Activated naive CD8-positive, alpha-beta T cell treated with anti-CD3 and anti-CD28 coated beads for 36 hours (primary cell): ENCODE measurements around the gene CACTIN. TPM values are rescaled to one million over a fixed set of nuclear protein-coding genes. Genes with fewer than 3 reads are reported as not detected.

Experiments used
- DNase-seq: peaks from one replicate; pipeline ENCODE4 v3.0.0; 2021
- H3K27ac Mint-ChIP-seq: one replicate; pipeline ENCODE4 v1.8.0; 2022; ENCODE audit warnings: mild to moderate bottlenecking, moderate library complexity, mixed read lengths
- H3K27me3 Mint-ChIP-seq: one replicate; pipeline ENCODE4 v1.8.0; 2022; ENCODE audit warnings: mild to moderate bottlenecking, mixed read lengths
- H3K36me3 Mint-ChIP-seq: one replicate; pipeline ENCODE4 v1.8.0; 2021; ENCODE audit warnings: mild to moderate bottlenecking, mixed read lengths
- H3K4me1 Mint-ChIP-seq: one replicate; pipeline ENCODE4 v1.8.0; 2021; ENCODE audit warnings: mixed read lengths
- H3K4me3 Mint-ChIP-seq: one replicate; pipeline ENCODE4 v1.8.0; 2022; ENCODE audit warnings: mild to moderate bottlenecking, moderate library complexity, mixed read lengths
- H3K9me3 Mint-ChIP-seq: one replicate; pipeline ENCODE4 v1.8.0; 2022; ENCODE audit warnings: mixed read lengths
- total RNA-seq, 2 experiments: library from RNA; stranded (reverse); gene quantifications; one replicate each; pipeline ENCODE4 v1.2.3, GENCODE V29; 2021

CACTIN gene
- total RNA-seq, 2 experiments from 2014 or later = 33.0 to 34.4 TPM

- H3K9me3 Mint-ChIP-seq = no peaks in the 10 kb centered on the region
- no peak overlapping the region for H3K27ac Mint-ChIP-seq
- no peaks in the 10 kb centered on the region for H3K36me3 Mint-ChIP-seq
- no peak overlapping the region for H3K4me3 Mint-ChIP-seq
- no peaks in the 10 kb centered on the region for H3K4me1 Mint-ChIP-seq
- no peak for DNase-seq
- no peaks in the 10 kb centered on the region for H3K27me3 Mint-ChIP-seq
Observed at GRCh38 chr19:3643674-3644313, 17.2 kb upstream of the CACTIN start.

GRCh38 chr19:3642987-3643673 lies 16.5 kb upstream of the CACTIN start:
- Mint-ChIP-seq H3K4me3 (no peak overlapping the region), H3K27me3 (no peaks in the 10 kb centered on the region), H3K27ac (no peak overlapping the region), H3K4me1 (no peaks in the 10 kb centered on the region), H3K9me3 (no peaks in the 10 kb centered on the region), H3K36me3 (no peaks in the 10 kb centered on the region)
- DNase-seq = peak; percentile 31

- Mint-ChIP-seq H3K27ac (no peak overlapping the region), H3K27me3 (no peaks in the 10 kb centered on the region), H3K4me3 (no peak overlapping the region), H3K4me1 (no peaks in the 10 kb centered on the region), H3K36me3 (no peaks in the 10 kb centered on the region), H3K9me3 (no peaks in the 10 kb centered on the region)
- DNase-seq = no peak
Observed at GRCh38 chr19:3642296-3642695, 15.7 kb upstream of the CACTIN start.

- Mint-ChIP-seq H3K27ac (no peak overlapping the region), H3K4me1 (no peaks in the 10 kb centered on the region), H3K36me3 (no peaks in the 10 kb centered on the region), H3K4me3 (no peak overlapping the region), H3K27me3 (no peaks in the 10 kb centered on the region), H3K9me3 (no peaks in the 10 kb centered on the region)
- no peak for DNase-seq
Observed at GRCh38 chr19:3641515-3642269, 15.1 kb upstream of the CACTIN start.

GRCh38 chr19:3639479-3639878 lies 12.9 kb upstream of the CACTIN start:
- Mint-ChIP-seq H3K4me1 (no peaks in the 10 kb centered on the region), H3K27ac (no peak overlapping the region), H3K4me3 (no peak overlapping the region), H3K27me3 (no peaks in the 10 kb centered on the region), H3K9me3 (no peaks in the 10 kb centered on the region), H3K36me3 (no peaks in the 10 kb centered on the region)
- DNase-seq = no peak

GRCh38 chr19:3638208-3639193 lies 11.9 kb upstream of the CACTIN start:
- no peak overlapping the region for H3K27ac Mint-ChIP-seq
- DNase-seq = no peak
- H3K36me3 Mint-ChIP-seq = no peaks in the 10 kb centered on the region
- no peaks in the 10 kb centered on the region for H3K4me1 Mint-ChIP-seq
- no peaks in the 10 kb centered on the region for H3K27me3 Mint-ChIP-seq
- H3K4me3 Mint-ChIP-seq = no peak overlapping the region
- no peaks in the 10 kb centered on the region for H3K9me3 Mint-ChIP-seq

- H3K27me3 Mint-ChIP-seq = no peaks in the 10 kb centered on the region
- H3K4me3 Mint-ChIP-seq = no peak overlapping the region
- H3K4me1 Mint-ChIP-seq = no peaks in the 10 kb centered on the region
- H3K9me3 Mint-ChIP-seq = no peaks in the 10 kb centered on the region
- DNase-seq = no peak
- H3K36me3 Mint-ChIP-seq = no peaks in the 10 kb centered on the region
- H3K27ac Mint-ChIP-seq = no peak overlapping the region
Observed at GRCh38 chr19:3637621-3638020, 11.0 kb upstream of the CACTIN start.

GRCh38 chr19:3636962-3637361 lies 10.4 kb upstream of the CACTIN start:
- H3K27me3 Mint-ChIP-seq = no peaks in the 10 kb centered on the region
- H3K27ac Mint-ChIP-seq = no peak overlapping the region
- no peaks in the 10 kb centered on the region for H3K4me1 Mint-ChIP-seq
- no peak for DNase-seq
- no peak overlapping the region for H3K4me3 Mint-ChIP-seq
- H3K36me3 Mint-ChIP-seq = no peaks in the 10 kb centered on the region
- no peaks in the 10 kb centered on the region for H3K9me3 Mint-ChIP-seq

- Mint-ChIP-seq H3K9me3 (no peaks in the 10 kb centered on the region), H3K27me3 (no peaks in the 10 kb centered on the region), H3K4me1 (no peaks in the 10 kb centered on the region), H3K36me3 (no peaks in the 10 kb centered on the region), H3K27ac (no peak overlapping the region), H3K4me3 (no peak overlapping the region)
- no peak for DNase-seq
Observed at GRCh38 chr19:3636506-3636905, 9.9 kb upstream of the CACTIN start.

- no peaks in the 10 kb centered on the region for H3K9me3 Mint-ChIP-seq
Observed at GRCh38 chr19:3634496-3635045, 8.0 kb upstream of the CACTIN start.

GRCh38 chr19:3633559-3633988 lies 7.0 kb upstream of the CACTIN start:
- no peak for DNase-seq
- H3K4me3 Mint-ChIP-seq = no peak overlapping the region
- H3K36me3 Mint-ChIP-seq = no peaks in the 10 kb centered on the region
- H3K27ac Mint-ChIP-seq = no peak overlapping the region
- H3K4me1 Mint-ChIP-seq = no peaks in the 10 kb centered on the region
- H3K27me3 Mint-ChIP-seq = no peaks in the 10 kb centered on the region
- H3K9me3 Mint-ChIP-seq = no peaks in the 10 kb centered on the region

More at GRCh38 chr19:3634496-3635045, 8.0 kb upstream of the CACTIN start:
- no peak for DNase-seq
- no peaks in the 10 kb centered on the region for H3K36me3 Mint-ChIP-seq
- no peaks in the 10 kb centered on the region for H3K4me1 Mint-ChIP-seq
- H3K4me3 Mint-ChIP-seq = no peak overlapping the region
- no peaks in the 10 kb centered on the region for H3K27me3 Mint-ChIP-seq
- no peak overlapping the region for H3K27ac Mint-ChIP-seq

GRCh38 chr19:3632739-3633558 lies 6.4 kb upstream of the CACTIN start:
- no peak for DNase-seq
- no peak overlapping the region for H3K4me3 Mint-ChIP-seq
- H3K27ac Mint-ChIP-seq = no peak overlapping the region
- no peaks in the 10 kb centered on the region for H3K36me3 Mint-ChIP-seq
- no peaks in the 10 kb centered on the region for H3K4me1 Mint-ChIP-seq
- no peaks in the 10 kb centered on the region for H3K27me3 Mint-ChIP-seq
- no peaks in the 10 kb centered on the region for H3K9me3 Mint-ChIP-seq

GRCh38 chr19:3632098-3632497 lies 5.5 kb upstream of the CACTIN start:
- H3K27ac Mint-ChIP-seq = no peak overlapping the region
- no peak overlapping the region for H3K4me3 Mint-ChIP-seq
- H3K27me3 Mint-ChIP-seq = no peaks in the 10 kb centered on the region
- H3K36me3 Mint-ChIP-seq = no peaks in the 10 kb centered on the region
- H3K4me1 Mint-ChIP-seq = no peaks in the 10 kb centered on the region
- DNase-seq = no peak
- no peaks in the 10 kb centered on the region for H3K9me3 Mint-ChIP-seq
